GM12891 (cell line): ENCODE results near the gene TMEM30A.

Experiments
- PAX5 ChIP-seq: IDR thresholded peaks from 2 replicates; pipeline ENCODE4 v1.6.1; 2011; ENCODE audit warnings: low read length, moderate library complexity, mild to moderate bottlenecking; ENCODE audit not compliant: insufficient read depth, severe bottlenecking
- POLR2A ChIP-seq: IDR thresholded peaks from 2 replicates; pipeline ENCODE4 v1.6.1; 2011; ENCODE audit warnings: low read depth, low read length, control low read depth
- POLR2AphosphoS5 ChIP-seq: IDR thresholded peaks from 2 replicates; pipeline ENCODE4 v1.6.1; 2011; ENCODE audit warnings: low read depth, low read length, control low read depth
- POU2F2 ChIP-seq: IDR thresholded peaks from 2 replicates; pipeline ENCODE4 v1.6.1; 2011; ENCODE audit warnings: low read depth, mild to moderate bottlenecking, control low read depth, low read length, moderate library complexity
- SPI1 ChIP-seq: IDR thresholded peaks from 2 replicates; pipeline ENCODE4 v1.6.1; 2011; ENCODE audit warnings: low read depth, low read length, control low read depth
- TAF1 ChIP-seq: IDR thresholded peaks from 2 replicates; pipeline ENCODE4 v1.6.1; 2011; ENCODE audit warnings: low read depth, low read length, control low read depth

DNA sequence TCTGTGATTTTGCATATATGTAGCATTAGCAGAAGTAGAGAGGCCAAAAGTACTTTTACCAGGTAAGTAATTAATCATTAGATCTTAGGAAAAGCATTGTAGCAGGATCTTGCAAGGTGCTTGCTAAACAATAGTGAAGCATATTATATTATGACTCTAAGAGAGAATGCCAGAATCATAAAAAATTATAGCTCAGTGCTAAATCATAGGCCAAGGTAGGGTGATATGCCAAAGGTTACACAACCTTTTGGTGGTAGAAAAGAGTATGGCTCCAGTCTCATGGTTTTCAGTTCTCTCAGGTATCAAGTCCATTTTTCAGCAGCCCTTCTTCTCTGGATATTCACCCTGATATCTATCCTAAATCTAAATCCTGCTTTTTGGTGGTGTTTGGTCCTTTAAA is 16.9 kb upstream of the TMEM30A start:
- TF ChIP-seq PAX5: no peak
- TF ChIP-seq SPI1: no peak
- no peak for TF ChIP-seq TAF1
- TF ChIP-seq POLR2A: no peak
- TF ChIP-seq POLR2AphosphoS5: no peak
- no peak for TF ChIP-seq POU2F2
